Anterior cingulate cortex (tissue), 58 donors: Measurements from ENCODE around the gene FOSL2.
"Not testable (repeated sequence)": the region's sequence is repeated elsewhere in the genome, so short reads cannot be mapped to it uniquely, and the experiment has no call there.

Experiments
- DNase-seq, 58 donors: peaks; one replicate each; lab custom pipeline; 2025; lab: John Stamatoyannopoulos, UW

Gene FOSL2

GRCh38 chr2:28370354-28370753, 22.3 kb upstream of the FOSL2 start:
- DNase-seq = no peak

DNA sequence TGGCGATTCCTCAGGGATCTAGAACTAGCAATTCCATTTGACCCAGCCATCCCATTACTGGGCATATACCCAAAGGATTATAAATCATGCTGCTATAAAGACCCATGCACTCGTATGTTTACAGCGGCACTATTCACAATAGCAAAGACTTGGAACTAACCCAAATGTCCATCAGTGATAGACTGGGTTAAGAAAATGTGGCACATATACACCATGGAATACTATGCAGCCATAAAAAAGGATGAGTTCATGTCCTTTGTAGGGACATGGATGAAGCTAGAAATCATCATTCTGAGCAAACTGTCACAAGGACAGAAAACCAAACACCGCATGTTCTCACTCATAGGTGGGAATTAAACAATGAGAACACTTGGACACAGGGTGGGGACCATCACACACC, 20.9 kb upstream of the FOSL2 start:
- DNase-seq = not testable (repeated sequence)

- no peak for DNase-seq
These were observed 18.8 kb upstream of the FOSL2 start for GRCh38 chr2:28373854-28374253.

GRCh38 chr2:28374331-28374730, 18.3 kb upstream of the FOSL2 start:
- DNase-seq = no peak

DNA sequence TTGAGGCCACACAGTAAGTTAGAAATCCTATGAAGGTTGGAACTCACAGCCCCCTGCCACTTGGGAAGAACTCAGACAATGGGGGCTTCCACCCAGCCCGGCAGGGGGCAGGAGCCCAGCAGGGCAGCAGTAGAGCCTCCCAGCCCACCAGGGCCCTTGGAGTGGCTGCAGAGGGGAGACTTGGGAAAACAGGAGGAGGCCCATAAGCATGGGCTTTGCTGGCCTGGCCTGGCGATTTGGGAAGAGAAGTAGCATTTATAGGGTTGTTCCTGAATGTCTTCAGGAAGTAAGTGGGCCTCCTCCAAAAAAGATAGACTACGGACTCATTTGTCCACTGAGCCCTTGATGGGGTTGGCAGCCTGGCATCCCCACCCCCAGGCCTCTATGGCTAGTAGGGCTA, 17.4 kb upstream of the FOSL2 start:
- no peak for DNase-seq

DNA sequence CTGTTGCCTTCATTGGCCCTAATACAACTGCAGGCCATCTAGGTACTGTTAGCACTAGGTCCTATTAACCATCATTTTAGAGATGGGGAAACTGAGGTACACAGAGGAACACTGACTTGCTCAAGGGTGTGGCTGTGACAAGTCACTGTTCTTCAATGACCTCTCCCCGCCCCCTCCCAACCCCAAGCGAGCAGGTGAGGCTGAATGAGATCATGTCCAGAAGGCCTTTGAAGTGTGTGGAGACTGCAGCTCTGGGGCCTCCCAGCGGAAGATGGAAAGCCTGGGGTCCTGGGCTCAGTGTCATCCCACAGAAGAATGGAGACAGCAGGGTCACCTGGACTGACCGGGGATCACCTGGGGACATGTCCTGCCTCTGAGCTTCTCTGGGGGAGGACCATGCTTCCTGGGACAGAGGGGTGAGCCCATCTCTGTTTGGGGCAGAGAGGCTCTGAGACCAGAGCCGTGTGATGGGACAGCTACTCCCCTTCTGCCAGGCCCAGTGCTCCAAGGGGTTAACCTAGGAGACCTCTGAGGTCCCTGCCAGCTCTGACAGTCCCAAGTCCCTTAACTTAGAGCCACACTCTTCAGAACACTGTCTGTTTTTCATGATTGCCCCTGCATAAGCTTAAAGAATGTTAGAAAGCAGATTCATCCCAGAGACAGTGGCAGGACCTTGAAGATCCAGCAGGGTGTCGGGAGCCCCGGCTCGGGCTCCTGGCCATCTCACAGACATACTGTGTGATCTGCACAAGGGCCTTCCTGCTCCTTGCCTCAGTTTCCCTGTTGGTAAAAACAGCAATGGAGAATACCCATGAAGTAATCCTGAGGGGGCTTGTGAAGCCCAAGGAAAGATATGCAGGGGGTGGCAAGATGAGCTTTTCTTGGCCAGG, 16.7 kb upstream of the FOSL2 start:
- DNase-seq = no peak

GRCh38 chr2:28377195-28377816, 15.4 kb upstream of the FOSL2 start:
- DNase-seq = no peak

GRCh38 chr2:28377984-28378678, 14.5 kb upstream of the FOSL2 start:
- DNase-seq = no peak

GRCh38 chr2:28378679-28379584, 13.7 kb upstream of the FOSL2 start:
- no peak for DNase-seq

DNA sequence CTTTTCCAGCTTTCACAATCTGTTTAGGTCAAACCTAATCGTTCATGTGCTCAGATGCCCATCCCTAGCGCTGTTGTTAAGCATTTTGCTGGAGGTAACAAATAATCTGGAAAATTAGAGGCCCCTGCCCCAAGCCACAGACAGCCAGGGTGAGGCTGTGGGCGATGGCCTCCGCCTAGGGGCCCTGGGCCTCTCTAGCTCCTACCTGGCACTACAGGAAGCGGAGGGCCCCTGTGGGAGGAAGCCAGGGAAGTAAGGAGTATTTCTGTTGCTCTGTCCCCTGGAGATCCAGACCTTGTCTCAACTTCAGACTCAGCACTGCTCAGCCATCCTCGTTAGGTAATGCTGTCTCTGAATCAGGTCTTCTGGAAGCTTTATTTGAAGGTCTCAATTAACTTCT, 12.4 kb upstream of the FOSL2 start:
- DNase-seq = no peak

- no peak for DNase-seq
These were observed 11.2 kb upstream of the FOSL2 start for GRCh38 chr2:28381225-28382180.

- no peak for DNase-seq
These were observed 9.9 kb upstream of the FOSL2 start for GRCh38 chr2:28382755-28383154.

GRCh38 chr2:28387082-28387960, 5.3 kb upstream of the FOSL2 start:
- DNase-seq = no peak

- DNase-seq = peak in 3 of 58 donors; percentile 32 to 51 (median 37)
These were observed 3.0 kb upstream of the FOSL2 start for GRCh38 chr2:28389399-28390240.

DNA sequence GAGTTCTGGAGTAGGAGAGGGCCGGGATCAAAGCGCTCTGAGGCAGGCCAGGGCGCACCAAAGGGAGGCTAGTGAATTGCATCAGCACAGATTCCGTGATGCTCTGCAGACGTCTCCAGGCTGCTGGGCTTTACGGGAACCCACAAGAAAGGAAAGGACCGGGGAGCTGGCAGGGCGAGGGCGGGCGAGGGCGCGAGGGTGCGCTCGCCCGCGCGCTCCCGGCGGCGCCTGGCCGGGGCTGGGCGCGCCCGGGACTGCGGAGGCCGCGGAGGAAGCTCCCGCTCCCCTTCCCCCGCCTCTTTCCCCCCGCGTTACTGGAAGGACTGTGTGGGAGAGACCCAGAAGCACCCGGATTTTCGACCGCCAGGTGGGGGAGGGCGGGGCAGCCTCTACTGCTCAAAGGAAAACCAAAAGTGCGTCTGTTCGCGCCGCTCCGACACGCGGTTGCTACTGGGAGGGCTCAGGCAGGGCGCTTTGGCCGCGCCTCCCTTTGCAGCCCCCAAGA, 2.4 kb upstream of the FOSL2 start:
- DNase-seq = peak in 57 of 58 donors; percentile 41 to 92 (median 78)

DNA sequence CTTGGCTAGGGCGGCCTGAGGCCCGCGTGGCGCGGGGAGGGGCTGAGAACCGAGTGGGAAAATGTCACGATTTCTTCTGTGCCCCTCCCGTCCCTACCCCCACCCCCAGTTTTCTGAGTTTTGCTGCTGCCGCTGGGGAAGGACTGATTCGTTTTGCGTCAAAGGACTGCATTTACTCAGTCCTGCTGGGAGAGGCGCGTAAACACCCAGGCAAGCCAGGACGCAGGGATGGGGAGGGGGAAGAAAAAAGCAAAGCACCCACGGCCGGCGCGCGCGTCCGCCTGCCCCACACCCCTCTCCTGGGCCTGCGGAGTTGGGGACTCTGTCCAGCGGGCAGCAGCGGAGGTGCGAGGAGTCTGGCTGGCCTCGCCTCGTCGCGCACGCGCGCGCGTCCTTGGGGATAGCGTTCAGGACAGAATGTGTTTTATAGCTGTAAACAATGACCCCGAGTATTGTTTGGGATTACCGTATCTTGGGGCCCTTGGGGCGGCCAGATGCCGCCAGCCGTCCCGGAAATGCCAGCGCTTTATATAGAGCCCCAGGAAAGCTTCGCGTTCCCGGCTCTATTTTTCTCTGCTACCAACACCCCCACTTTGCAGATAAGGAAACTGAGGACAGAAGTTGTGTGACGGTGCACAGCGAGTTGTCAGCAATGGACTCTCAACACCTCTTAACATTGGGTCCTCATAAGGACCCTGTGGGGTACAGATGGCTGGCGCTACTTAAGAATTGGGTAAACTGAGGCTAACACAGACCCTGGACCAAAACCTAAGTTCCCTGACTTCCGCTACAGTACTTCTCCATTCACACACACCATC, 1.7 kb upstream of the FOSL2 start:
- DNase-seq = peak in 53 of 58 donors; percentile 34 to 89 (median 76)
